H9 (cell line): Measurements from ENCODE around the gene UBQLN4. TPM values are rescaled to one million over a fixed set of nuclear protein-coding genes. Genes with fewer than 3 reads are reported as not detected.

Experiments used
- DNase-seq: peaks from one replicate; pipeline ENCODE4 v3.0.0-alpha.2; 2017
- H2AFZ ChIP-seq: one replicate; pipeline ENCODE4 v1.6.1; 2013; ENCODE audit warnings: mild to moderate bottlenecking, low read length, control low read depth, moderate library complexity
- H2AK5ac ChIP-seq: 2 replicates; pipeline ENCODE4 v1.6.1; 2013; ENCODE audit warnings: low read length, control low read depth, mixed read lengths; ENCODE audit not compliant: insufficient read length
- H2BK120ac ChIP-seq: one replicate; pipeline ENCODE4 v1.6.1; 2013; ENCODE audit warnings: low read depth, mild to moderate bottlenecking, low read length, control low read depth, inconsistent platforms; ENCODE audit not compliant: poor library complexity, severe bottlenecking
- H2BK12ac ChIP-seq: 2 replicates; pipeline ENCODE4 v1.6.1; 2013; ENCODE audit warnings: low read length, control low read depth, mixed read lengths, low read depth; ENCODE audit not compliant: insufficient read length
- H2BK15ac ChIP-seq: 2 replicates; pipeline ENCODE4 v1.6.1; 2013; ENCODE audit warnings: low read depth, low read length, control low read depth
- H2BK20ac ChIP-seq: one replicate; pipeline ENCODE4 v1.6.1; 2013; ENCODE audit warnings: low read depth, mild to moderate bottlenecking, low read length, control low read depth, inconsistent platforms; ENCODE audit not compliant: poor library complexity, severe bottlenecking
- H2BK5ac ChIP-seq: 2 replicates; pipeline ENCODE4 v1.6.1; 2013; ENCODE audit warnings: low read length, control low read depth, mixed read lengths; ENCODE audit not compliant: insufficient read length
- H3K14ac ChIP-seq: 2 replicates; pipeline ENCODE4 v1.6.1; 2013; ENCODE audit warnings: low read length, control low read depth; ENCODE audit not compliant: insufficient read depth
- H3K18ac ChIP-seq: 2 replicates; pipeline ENCODE4 v1.6.1; 2013; ENCODE audit warnings: low read depth, mild to moderate bottlenecking, mixed read lengths, low read length, control low read depth; ENCODE audit not compliant: insufficient read length
- H3K23ac ChIP-seq: 2 replicates; pipeline ENCODE4 v1.6.1; 2013; ENCODE audit warnings: low read length, control low read depth, mixed read lengths, low read depth; ENCODE audit not compliant: insufficient read length
- H3K23me2 ChIP-seq: 2 replicates; pipeline ENCODE4 v1.6.1; 2013; ENCODE audit warnings: low read depth, mild to moderate bottlenecking, mixed read lengths, low read length, control low read depth; ENCODE audit not compliant: insufficient read length, poor library complexity, severe bottlenecking
- H3K27ac ChIP-seq: 2 replicates; pipeline ENCODE4 v1.5.1; 2013; ENCODE audit warnings: low read length, control low read depth, mixed read lengths, low read depth; ENCODE audit not compliant: insufficient read length
- H3K27me3 ChIP-seq: 2 replicates; pipeline ENCODE4 v1.6.1; 2013; ENCODE audit warnings: low read length, control low read depth, inconsistent platforms; ENCODE audit not compliant: insufficient read depth
- H3K4ac ChIP-seq: 2 replicates; pipeline ENCODE4 v1.6.1; 2013; ENCODE audit warnings: low read depth, mild to moderate bottlenecking, control low read depth, inconsistent platforms, low read length, moderate library complexity
- H3K4me1 ChIP-seq: 2 replicates; pipeline ENCODE4 v1.6.1; 2013; ENCODE audit warnings: low read length, control low read depth, inconsistent platforms; ENCODE audit not compliant: insufficient read depth
- H3K4me2 ChIP-seq: 2 replicates; pipeline ENCODE4 v1.6.1; 2013; ENCODE audit warnings: low read length, control low read depth, mixed read lengths; ENCODE audit not compliant: insufficient read length, insufficient read depth
- H3K56ac ChIP-seq: 2 replicates; pipeline ENCODE4 v1.6.1; 2013; ENCODE audit warnings: low read depth, mild to moderate bottlenecking, mixed read lengths, low read length, control low read depth; ENCODE audit not compliant: insufficient read length
- H3K79me1 ChIP-seq: 2 replicates; pipeline ENCODE4 v1.6.1; 2013; ENCODE audit warnings: low read depth, mild to moderate bottlenecking, moderate library complexity, low read length, control low read depth, inconsistent platforms; ENCODE audit not compliant: insufficient read depth, poor library complexity, severe bottlenecking
- H3K79me2 ChIP-seq: 2 replicates; pipeline ENCODE4 v1.6.1; 2013; ENCODE audit warnings: low read length, control low read depth, inconsistent platforms; ENCODE audit not compliant: insufficient read depth
- H3K9ac ChIP-seq: 2 replicates; pipeline ENCODE4 v1.6.1; 2013; ENCODE audit warnings: low read length, control low read depth, mixed read lengths; ENCODE audit not compliant: insufficient read length; ENCODE audit errors: extremely low read depth
- H3K9me3 ChIP-seq: one replicate; pipeline ENCODE4 v1.6.1; 2013; ENCODE audit warnings: low read depth, low read length, inconsistent platforms; ENCODE audit not compliant: control insufficient read depth
- H3T11ph ChIP-seq: one replicate; pipeline ENCODE4 v1.6.1; 2013; ENCODE audit warnings: mild to moderate bottlenecking, low read length, control low read depth, inconsistent platforms
- H4K20me1 ChIP-seq: one replicate; pipeline ENCODE4 v1.6.1; 2013; ENCODE audit not compliant: control insufficient read depth, insufficient read length, insufficient read depth
- H4K5ac ChIP-seq: 2 replicates; pipeline ENCODE4 v1.6.1; 2013; ENCODE audit warnings: low read depth, mild to moderate bottlenecking, mixed read lengths, low read length, control low read depth; ENCODE audit not compliant: insufficient read length
- H4K8ac ChIP-seq: replicated peaks from 2 replicates; pipeline ENCODE4 v1.6.1; 2013; ENCODE audit warnings: low read length, control low read depth, mixed read lengths, low read depth; ENCODE audit not compliant: insufficient read length
- H4K91ac ChIP-seq: 2 replicates; pipeline ENCODE4 v1.6.1; 2013; ENCODE audit warnings: low read depth, mild to moderate bottlenecking, moderate library complexity, mixed read lengths, low read length, control low read depth; ENCODE audit not compliant: insufficient read length
- H3K27ac Mint-ChIP-seq, 3 experiments: 2 replicates in 2 of 3; 3 replicates in 1 of 3; pipeline ENCODE4 v1.8.0; 2020 to 2021; ENCODE audit warnings: mixed read lengths in 3 of 3, mild to moderate bottlenecking in 1 of 3, moderate library complexity in 1 of 3
- H3K27me3 Mint-ChIP-seq: 2 replicates; pipeline ENCODE4 v1.8.0; 2021; ENCODE audit warnings: low read depth, mild to moderate bottlenecking, moderate library complexity, mixed read lengths
- H3K36me3 Mint-ChIP-seq, 3 experiments: 2 replicates in 2 of 3; 3 replicates in 1 of 3; pipeline ENCODE4 v1.8.0; 2020 to 2021; ENCODE audit warnings: low read depth in 3 of 3, mixed read lengths in 3 of 3; ENCODE audit not compliant: insufficient read depth in 1 of 3
- H3K4me1 Mint-ChIP-seq, 2 experiments: 2 replicates each; pipeline ENCODE4 v1.8.0; 2020; ENCODE audit warnings: mixed read lengths in 2 of 2
- H3K4me3 Mint-ChIP-seq, 2 experiments: 2 replicates in 1 of 2; 3 replicates in 1 of 2; pipeline ENCODE4 v1.8.0; 2020 to 2021; ENCODE audit warnings: mild to moderate bottlenecking in 2 of 2, mixed read lengths in 2 of 2, moderate library complexity in 1 of 2
- H3K9me3 Mint-ChIP-seq, 2 experiments: 2 replicates in 1 of 2; 3 replicates in 1 of 2; pipeline ENCODE4 v1.8.0; 2020; ENCODE audit warnings: mild to moderate bottlenecking in 2 of 2, mixed read lengths in 2 of 2, moderate library complexity in 1 of 2
- WGBS: extraction: QIAGEN DNeasy Blood & Tissue Kit; methylation state at CpG from one replicate; pipeline ENCODE4 v1.1.7; 2013; ENCODE audit warnings: missing lambda C conversion rate, low lambda C conversion rate, mixed read lengths; ENCODE audit not compliant: insufficient read length; ENCODE audit errors: extremely low coverage; 5-methylcytosine and 5-hydroxymethylcytosine counted together
- total RNA-seq: library from RNA; stranded (reverse); gene quantifications from 2 replicates; pipeline ENCODE4 v1.2.1, GENCODE V29; 2021
- TF ChIP-seq, protein P1 (sequence below): fragments of 200-600 bp; sonication (generic); conservative IDR thresholded peaks from 3 replicates; pipeline ENCODE4 v1.8.0; 2021; ENCODE audit warnings: antibody characterized with exemption, mild to moderate bottlenecking

Gene UBQLN4
- total RNA-seq, 1 experiment from 2014 or later, result 49.4 TPM

DNA sequence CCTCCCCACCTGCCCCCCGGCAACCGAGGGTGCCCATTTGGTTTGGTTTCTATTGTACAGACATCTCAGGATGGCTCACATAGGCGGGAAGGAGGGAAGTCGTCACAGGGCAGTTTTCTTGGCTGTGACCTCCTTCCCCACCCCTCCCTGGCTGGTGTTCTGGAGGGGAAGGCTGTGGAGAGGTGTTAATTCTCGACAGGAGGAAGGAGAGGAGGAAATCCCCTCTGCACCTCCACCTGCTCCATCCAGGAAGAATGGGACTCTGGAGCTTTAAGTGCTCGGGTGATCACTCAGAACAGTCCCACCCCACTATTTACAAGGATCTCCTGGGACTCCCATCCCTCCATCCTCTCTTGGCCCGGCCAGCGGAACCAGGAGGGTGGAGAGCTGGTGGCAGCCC is 21.1 kb upstream of the UBQLN4 start:
- Histone ChIP-seq H2AFZ (no peak overlapping the region), H3K4ac (no peak overlapping the region), H3K23me2 (no peaks in the 10 kb centered on the region), H3K56ac (no peak overlapping the region), H3K9ac (no peak overlapping the region), H3K14ac (no peak overlapping the region), H4K91ac (no peak overlapping the region), H2BK5ac (no peak overlapping the region), H3K27me3 (no peaks in the 10 kb centered on the region), H2BK20ac (no peak overlapping the region), H3K18ac (no peak overlapping the region), H4K5ac (no peak overlapping the region), H3K27ac (no peak overlapping the region), H2AK5ac (no peak overlapping the region), H3K79me2 (peaks cover 11% of the 10 kb centered on the region; the same call in 1 of the 2 replicates), H3K23ac (no peak overlapping the region), H3T11ph (no peak overlapping the region), H2BK12ac (no peak overlapping the region), H2BK15ac (no peak overlapping the region), H3K4me1 (peaks cover 30% of the 10 kb centered on the region), H3K4me2 (no peak overlapping the region), H2BK120ac (no peak overlapping the region), H3K9me3 (no peaks in the 10 kb centered on the region), H3K79me1 (no peaks in the 10 kb centered on the region), H4K8ac (no peak overlapping the region), H4K20me1 (no peaks in the 10 kb centered on the region)
- H3K9me3 Mint-ChIP-seq, result no peaks in the 10 kb centered on the region
- WGBS, result no CpG with 5 or more reads among the region's 8 CpGs
- TF ChIP-seq, protein P1, sequence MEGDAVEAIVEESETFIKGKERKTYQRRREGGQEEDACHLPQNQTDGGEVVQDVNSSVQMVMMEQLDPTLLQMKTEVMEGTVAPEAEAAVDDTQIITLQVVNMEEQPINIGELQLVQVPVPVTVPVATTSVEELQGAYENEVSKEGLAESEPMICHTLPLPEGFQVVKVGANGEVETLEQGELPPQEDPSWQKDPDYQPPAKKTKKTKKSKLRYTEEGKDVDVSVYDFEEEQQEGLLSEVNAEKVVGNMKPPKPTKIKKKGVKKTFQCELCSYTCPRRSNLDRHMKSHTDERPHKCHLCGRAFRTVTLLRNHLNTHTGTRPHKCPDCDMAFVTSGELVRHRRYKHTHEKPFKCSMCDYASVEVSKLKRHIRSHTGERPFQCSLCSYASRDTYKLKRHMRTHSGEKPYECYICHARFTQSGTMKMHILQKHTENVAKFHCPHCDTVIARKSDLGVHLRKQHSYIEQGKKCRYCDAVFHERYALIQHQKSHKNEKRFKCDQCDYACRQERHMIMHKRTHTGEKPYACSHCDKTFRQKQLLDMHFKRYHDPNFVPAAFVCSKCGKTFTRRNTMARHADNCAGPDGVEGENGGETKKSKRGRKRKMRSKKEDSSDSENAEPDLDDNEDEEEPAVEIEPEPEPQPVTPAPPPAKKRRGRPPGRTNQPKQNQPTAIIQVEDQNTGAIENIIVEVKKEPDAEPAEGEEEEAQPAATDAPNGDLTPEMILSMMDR, result no peak
- H3K27me3 Mint-ChIP-seq, result no peaks in the 10 kb centered on the region
- peaks cover 13 to 64% (median 62%) of the 10 kb centered on the region in 3 experiments; a peak in 6 of 7 replicates for H3K36me3 Mint-ChIP-seq
- peak overlapping the region in 1 of 2 experiments; percentile 44; a peak in 3 of 5 replicates for H3K4me3 Mint-ChIP-seq
- peak overlapping the region in 2 of 3 experiments; percentile 21 to 95; a peak in 5 of 7 replicates for H3K27ac Mint-ChIP-seq
- peaks cover 79 to 92% of the 10 kb centered on the region in 2 experiments for H3K4me1 Mint-ChIP-seq
- peak; percentile 38 for DNase-seq
